Measurements from ENCODE around the gene MGST3.
"Not testable (repeated sequence)": the region's sequence is repeated elsewhere in the genome, so short reads cannot be mapped to it uniquely, and the experiment has no call there.

The MGST3 gene

GRCh38 chr1:165658766-165659580 is 27.9 kb downstream of the MGST3 start:
- DNase-seq (ENCODE audit: low read depth in 3 of 3): not testable (repeated sequence)

GRCh38 chr1:165659581-165659895 is 28.5 kb downstream of the MGST3 start:
- DNase-seq (ENCODE audit: low read depth in 3 of 3): no peak

- DNase-seq (ENCODE audit: low read depth in 3 of 3): no peak
Measured at GRCh38 chr1:165661703-165662102, 30.7 kb downstream of the MGST3 start.

GRCh38 chr1:165662186-165662585 is 31.2 kb downstream of the MGST3 start:
- DNase-seq (ENCODE audit: low read depth in 3 of 3): no peak

- DNase-seq (ENCODE audit: low read depth in 3 of 3): no peak
Measured at GRCh38 chr1:165666152-165666825, 35.3 kb downstream of the MGST3 start.

- no peak for DNase-seq (ENCODE audit: low read depth in 3 of 3)
Measured at GRCh38 chr1:165668184-165668583, 37.1 kb downstream of the MGST3 start.

GRCh38 chr1:165671526-165671925 is 40.5 kb downstream of the MGST3 start:
- DNase-seq (ENCODE audit: low read depth in 3 of 3): no peak

GRCh38 chr1:165674599-165674998 is 43.6 kb downstream of the MGST3 start:
- no peak for DNase-seq (ENCODE audit: low read depth in 3 of 3)

- DNase-seq (ENCODE audit: low read depth in 3 of 3): no peak
Measured at GRCh38 chr1:165675794-165676193, 44.8 kb downstream of the MGST3 start.

- DNase-seq (ENCODE audit: low read depth in 3 of 3): no peak
Measured at GRCh38 chr1:165678509-165678908, 47.5 kb downstream of the MGST3 start.

GRCh38 chr1:165679282-165680036 is 48.4 kb downstream of the MGST3 start:
- DNase-seq (ENCODE audit: low read depth in 3 of 3): no peak

GRCh38 chr1:165680303-165680702 is 49.3 kb downstream of the MGST3 start:
- no peak for DNase-seq (ENCODE audit: low read depth in 3 of 3)

GRCh38 chr1:165680773-165681172 is 49.7 kb downstream of the MGST3 start:
- not testable (repeated sequence) for DNase-seq (ENCODE audit: low read depth in 3 of 3)

GRCh38 chr1:165683848-165684485 is 52.9 kb downstream of the MGST3 start:
- DNase-seq (ENCODE audit: low read depth in 3 of 3): no peak

- DNase-seq (ENCODE audit: low read depth in 3 of 3): no peak
Measured at GRCh38 chr1:165686121-165686970, 55.3 kb downstream of the MGST3 start.

- DNase-seq (ENCODE audit: low read depth in 3 of 3): no peak
Measured at GRCh38 chr1:165686971-165687433, 56.0 kb downstream of the MGST3 start.

- no peak for DNase-seq (ENCODE audit: low read depth in 3 of 3)
Measured at GRCh38 chr1:165688046-165688445, 57.0 kb downstream of the MGST3 start.

- DNase-seq (ENCODE audit: low read depth in 3 of 3): no peak
Measured at GRCh38 chr1:165695031-165695430, 64.0 kb downstream of the MGST3 start.

- DNase-seq (ENCODE audit: low read depth in 3 of 3): no peak
Measured at GRCh38 chr1:165696625-165697100, 65.6 kb downstream of the MGST3 start.

GRCh38 chr1:165697491-165697880 is 66.5 kb downstream of the MGST3 start:
- DNase-seq (ENCODE audit: low read depth in 3 of 3): no peak

Data from stimulated activated CD4-positive, alpha-beta T cell treated with anti-CD3 and anti-CD28 coated beads, TNF-alpha, amount 100 ng/mL, for 4 hours (primary cell).